ENCODE measurements around the gene NRBF2.

DNA sequence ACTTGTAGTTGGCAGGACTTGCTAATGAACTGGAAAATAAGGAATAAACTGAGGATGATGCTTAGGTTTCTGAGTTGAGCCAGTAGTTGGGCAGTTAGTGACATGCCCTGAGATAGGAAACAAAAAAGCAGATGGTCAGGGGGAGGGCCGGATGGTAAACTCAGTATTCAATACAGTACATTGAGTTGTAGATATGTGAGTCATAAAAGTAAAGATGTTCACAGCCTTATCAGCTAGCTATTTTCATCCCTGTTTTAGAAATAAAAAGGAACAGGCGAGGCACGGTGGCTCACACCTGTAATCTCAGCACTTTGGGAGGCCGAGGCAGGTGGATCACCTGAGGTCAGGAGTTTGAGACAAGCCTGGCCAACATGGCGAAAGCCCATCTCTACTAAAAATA, 22.2 kb upstream of the NRBF2 start:
- TF ChIP-seq, protein P1, sequence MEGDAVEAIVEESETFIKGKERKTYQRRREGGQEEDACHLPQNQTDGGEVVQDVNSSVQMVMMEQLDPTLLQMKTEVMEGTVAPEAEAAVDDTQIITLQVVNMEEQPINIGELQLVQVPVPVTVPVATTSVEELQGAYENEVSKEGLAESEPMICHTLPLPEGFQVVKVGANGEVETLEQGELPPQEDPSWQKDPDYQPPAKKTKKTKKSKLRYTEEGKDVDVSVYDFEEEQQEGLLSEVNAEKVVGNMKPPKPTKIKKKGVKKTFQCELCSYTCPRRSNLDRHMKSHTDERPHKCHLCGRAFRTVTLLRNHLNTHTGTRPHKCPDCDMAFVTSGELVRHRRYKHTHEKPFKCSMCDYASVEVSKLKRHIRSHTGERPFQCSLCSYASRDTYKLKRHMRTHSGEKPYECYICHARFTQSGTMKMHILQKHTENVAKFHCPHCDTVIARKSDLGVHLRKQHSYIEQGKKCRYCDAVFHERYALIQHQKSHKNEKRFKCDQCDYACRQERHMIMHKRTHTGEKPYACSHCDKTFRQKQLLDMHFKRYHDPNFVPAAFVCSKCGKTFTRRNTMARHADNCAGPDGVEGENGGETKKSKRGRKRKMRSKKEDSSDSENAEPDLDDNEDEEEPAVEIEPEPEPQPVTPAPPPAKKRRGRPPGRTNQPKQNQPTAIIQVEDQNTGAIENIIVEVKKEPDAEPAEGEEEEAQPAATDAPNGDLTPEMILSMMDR (conservative IDR thresholded peaks at IDR 0.05): no peak
- no peak for TF ChIP-seq EZH2 (IDR thresholded peaks at IDR 0.05; ENCODE audit: low read depth)
